Activated CD4-positive, alpha-beta T cell treated with anti-CD3 and anti-CD28 coated beads, Interleukin-2, amount 10 ng/mL, durations not matched to agents 7 days and 5 days (primary cell): ENCODE results near the gene SYF2. TPM values are rescaled to one million over a fixed set of nuclear protein-coding genes. Genes with fewer than 3 reads are reported as not detected.

Source experiments
- CTCF ChIA-PET: fragments of 350-600 bp; sonication (Branson Sonifier 250); formaldehyde crosslinking; loops from one replicate; lab custom pipeline; 2021; ENCODE audit warnings: antibody characterized with exemption; lab: Charles Lee
- POLR2A ChIA-PET: fragments of 350-600 bp; sonication (Branson Sonifier 250); formaldehyde crosslinking; loops from one replicate; lab custom pipeline; 2021; ENCODE audit warnings: antibody characterized with exemption; lab: Charles Lee
- DNase-seq: peaks from one replicate; pipeline ENCODE4 v3.0.0-alpha.2; 2020
- H3K27ac Mint-ChIP-seq: one replicate; pipeline ENCODE4 v1.8.0; 2021; ENCODE audit warnings: mild to moderate bottlenecking, moderate library complexity, mixed read lengths
- H3K27me3 Mint-ChIP-seq: one replicate; pipeline ENCODE4 v1.8.0; 2021; ENCODE audit warnings: mixed read lengths
- H3K36me3 Mint-ChIP-seq: one replicate; pipeline ENCODE4 v1.8.0; 2021; ENCODE audit warnings: low read depth, mixed read lengths
- H3K4me1 Mint-ChIP-seq: one replicate; pipeline ENCODE4 v1.8.0; 2021; ENCODE audit warnings: mixed read lengths
- H3K4me3 Mint-ChIP-seq: one replicate; pipeline ENCODE4 v1.8.0; 2021; ENCODE audit warnings: mild to moderate bottlenecking, moderate library complexity, mixed read lengths
- H3K9me3 Mint-ChIP-seq: one replicate; pipeline ENCODE4 v1.8.0; 2021; ENCODE audit warnings: mixed read lengths
- total RNA-seq, 2 experiments: library from RNA; stranded (reverse); gene quantifications; one replicate each; pipeline ENCODE4 v1.2.3, GENCODE V29; 2021

The SYF2 gene
- total RNA-seq, 2 experiments from 2014 or later = 46.5 to 53.0 TPM

DNA sequence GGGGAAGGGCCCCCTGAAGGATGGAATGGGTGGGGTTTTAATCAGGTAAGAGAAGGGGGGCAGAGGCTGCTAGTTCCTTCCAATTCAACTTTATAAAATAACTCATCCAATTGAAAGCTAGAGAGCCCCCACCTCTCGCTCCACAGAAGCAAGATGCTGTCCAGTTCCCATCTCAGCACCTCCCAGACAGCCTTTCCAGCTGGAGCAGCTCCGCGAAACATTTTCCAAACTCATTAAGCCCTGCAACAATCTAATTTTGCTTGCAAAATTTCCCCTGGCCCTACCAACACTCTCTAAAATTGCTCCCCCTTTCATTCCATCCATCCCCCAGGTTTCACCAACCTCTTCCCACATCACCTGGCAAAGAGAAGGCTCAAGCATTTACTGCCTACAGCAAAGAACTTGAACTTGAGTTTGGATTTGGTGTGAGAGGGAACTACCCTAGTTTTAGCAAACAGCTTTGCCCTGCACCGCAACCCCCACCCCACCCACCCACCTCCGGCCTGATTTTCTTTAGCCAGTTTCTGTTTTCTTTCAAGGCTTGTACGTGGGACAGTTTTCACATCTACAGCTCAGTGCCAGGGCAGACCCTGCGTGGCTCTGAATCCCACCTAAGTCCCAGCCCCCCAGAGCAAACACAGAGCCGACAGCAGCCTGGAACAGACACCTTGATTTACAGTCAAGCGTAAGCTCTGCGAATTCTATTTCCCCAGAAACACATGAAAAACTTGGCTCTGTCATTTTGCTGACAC is 46.7 kb downstream of the SYF2 start:
- no peak overlapping the region for H3K27ac Mint-ChIP-seq
- ChIA-PET POLR2A (no interaction called here), CTCF (interaction anchor here (0.5 kb wide), 1 partner anchor 22 kb away, joined by 5 read pairs; no protein-coding TSS in a partner anchor)
- H3K9me3 Mint-ChIP-seq = no peaks in the 10 kb centered on the region
- no peaks in the 10 kb centered on the region for H3K4me1 Mint-ChIP-seq
- no peak for DNase-seq
- H3K27me3 Mint-ChIP-seq = peaks cover 6% of the 10 kb centered on the region
- H3K36me3 Mint-ChIP-seq = no peaks in the 10 kb centered on the region
- H3K4me3 Mint-ChIP-seq = no peak overlapping the region

- no peak overlapping the region for H3K27ac Mint-ChIP-seq
- H3K36me3 Mint-ChIP-seq = no peaks in the 10 kb centered on the region
- H3K4me3 Mint-ChIP-seq = no peak overlapping the region
- no peaks in the 10 kb centered on the region for H3K9me3 Mint-ChIP-seq
- H3K27me3 Mint-ChIP-seq = peaks cover 2% of the 10 kb centered on the region
- CTCF ChIA-PET = interaction anchor here (0.7 kb wide), 1 partner anchor 18 kb away, joined by 4 read pairs; no protein-coding TSS in a partner anchor
- DNase-seq = no peak
- POLR2A ChIA-PET = no interaction called here
- H3K4me1 Mint-ChIP-seq = no peaks in the 10 kb centered on the region
Observed at GRCh38 chr1:25184001-25184762, 48.1 kb downstream of the SYF2 start.

DNA sequence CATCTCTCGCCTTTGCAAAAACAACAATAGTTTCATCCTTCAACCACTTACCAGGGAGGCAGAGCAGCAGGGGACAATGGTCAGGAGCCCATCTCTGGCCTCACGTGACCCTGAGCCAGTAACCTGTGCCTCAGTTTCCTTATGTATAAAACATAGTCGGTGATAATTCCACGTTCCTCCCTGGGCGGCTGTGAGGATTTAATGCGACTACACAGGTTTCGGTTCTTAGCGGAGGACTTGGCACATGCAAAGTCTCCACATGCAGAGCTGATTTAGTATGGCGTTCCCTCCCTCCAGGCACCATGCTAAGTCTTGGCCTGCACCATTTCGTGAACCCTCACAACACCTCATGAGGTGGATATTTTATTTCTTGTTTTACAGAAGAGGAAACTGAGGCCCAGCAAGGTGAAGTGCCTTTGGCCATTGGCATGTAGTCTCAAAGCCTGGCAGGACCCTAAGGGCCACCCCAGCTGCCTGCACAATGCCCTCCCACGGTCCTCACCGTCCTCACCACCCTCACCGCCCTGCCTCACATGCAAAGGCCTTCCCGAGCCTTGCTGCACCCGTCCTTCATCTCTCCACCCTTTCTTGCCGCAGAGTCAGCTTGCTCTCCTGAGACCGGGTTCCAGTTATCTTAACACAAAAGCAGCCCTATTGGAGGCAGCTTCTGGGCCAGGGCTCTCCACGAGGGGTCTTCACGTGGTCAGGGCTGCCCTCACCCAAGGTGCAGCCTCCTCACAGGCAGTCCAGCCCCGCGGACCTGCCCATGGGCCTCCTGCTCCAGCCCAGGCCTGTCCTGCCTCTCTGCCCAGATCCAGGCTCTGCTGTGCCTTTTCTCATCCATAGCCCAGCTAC is 48.9 kb downstream of the SYF2 start:
- H3K27ac Mint-ChIP-seq = no peak overlapping the region
- H3K9me3 Mint-ChIP-seq = no peaks in the 10 kb centered on the region
- H3K4me3 Mint-ChIP-seq = no peak overlapping the region
- ChIA-PET POLR2A (no interaction called here), CTCF (no interaction called here)
- H3K4me1 Mint-ChIP-seq = no peaks in the 10 kb centered on the region
- peaks cover 2% of the 10 kb centered on the region for H3K27me3 Mint-ChIP-seq
- H3K36me3 Mint-ChIP-seq = no peaks in the 10 kb centered on the region
- no peak for DNase-seq

DNA sequence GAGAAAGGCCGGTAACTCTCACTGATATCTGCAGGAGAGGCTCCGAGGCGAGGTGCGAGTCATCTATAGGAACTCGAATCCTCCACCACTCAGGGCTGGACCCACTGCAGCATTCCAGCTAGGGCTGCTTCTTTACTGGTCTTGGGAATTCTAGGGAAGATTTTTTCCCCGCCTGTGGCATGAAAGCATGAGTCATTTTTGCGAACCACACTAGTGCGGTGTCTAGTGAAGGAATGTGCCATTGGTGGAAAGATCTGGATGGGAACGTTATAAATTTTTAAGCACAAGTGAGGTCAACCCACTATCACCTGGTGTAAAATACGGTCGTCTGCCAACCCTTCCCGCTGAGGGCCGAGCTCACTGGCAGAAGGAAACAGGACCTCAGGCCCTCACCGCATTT is 49.7 kb downstream of the SYF2 start:
- H3K4me1 Mint-ChIP-seq = no peaks in the 10 kb centered on the region
- H3K27ac Mint-ChIP-seq = no peak overlapping the region
- H3K4me3 Mint-ChIP-seq = no peak overlapping the region
- H3K9me3 Mint-ChIP-seq = peaks cover under 1% of the 10 kb centered on the region
- ChIA-PET CTCF (no interaction called here), POLR2A (no interaction called here)
- H3K36me3 Mint-ChIP-seq = no peaks in the 10 kb centered on the region
- peaks cover 2% of the 10 kb centered on the region for H3K27me3 Mint-ChIP-seq
- DNase-seq = no peak

- H3K4me1 Mint-ChIP-seq = no peaks in the 10 kb centered on the region
- POLR2A ChIA-PET = no interaction called here
Observed at GRCh38 chr1:25180996-25181395, 51.3 kb downstream of the SYF2 start.

GRCh38 chr1:25178917-25179561 is 53.3 kb downstream of the SYF2 start:
- H3K36me3 Mint-ChIP-seq = no peaks in the 10 kb centered on the region
- DNase-seq = no peak
- no peak overlapping the region for H3K4me3 Mint-ChIP-seq
- ChIA-PET CTCF (interaction anchor here (1.2 kb wide), 1 partner anchor 26 kb away, joined by 4 read pairs; no protein-coding TSS in a partner anchor), POLR2A (no interaction called here)
- peaks cover 19% of the 10 kb centered on the region for H3K9me3 Mint-ChIP-seq
- peaks cover 2% of the 10 kb centered on the region for H3K27me3 Mint-ChIP-seq
- no peak overlapping the region for H3K27ac Mint-ChIP-seq
- H3K4me1 Mint-ChIP-seq = no peaks in the 10 kb centered on the region

More at GRCh38 chr1:25180996-25181395, 51.3 kb downstream of the SYF2 start:
- CTCF ChIA-PET = no interaction called here
- peaks cover 12% of the 10 kb centered on the region for H3K9me3 Mint-ChIP-seq
- no peak overlapping the region for H3K4me3 Mint-ChIP-seq
- H3K27me3 Mint-ChIP-seq = peaks cover 2% of the 10 kb centered on the region
- no peak overlapping the region for H3K27ac Mint-ChIP-seq
- DNase-seq = no peak
- H3K36me3 Mint-ChIP-seq = no peaks in the 10 kb centered on the region

DNA sequence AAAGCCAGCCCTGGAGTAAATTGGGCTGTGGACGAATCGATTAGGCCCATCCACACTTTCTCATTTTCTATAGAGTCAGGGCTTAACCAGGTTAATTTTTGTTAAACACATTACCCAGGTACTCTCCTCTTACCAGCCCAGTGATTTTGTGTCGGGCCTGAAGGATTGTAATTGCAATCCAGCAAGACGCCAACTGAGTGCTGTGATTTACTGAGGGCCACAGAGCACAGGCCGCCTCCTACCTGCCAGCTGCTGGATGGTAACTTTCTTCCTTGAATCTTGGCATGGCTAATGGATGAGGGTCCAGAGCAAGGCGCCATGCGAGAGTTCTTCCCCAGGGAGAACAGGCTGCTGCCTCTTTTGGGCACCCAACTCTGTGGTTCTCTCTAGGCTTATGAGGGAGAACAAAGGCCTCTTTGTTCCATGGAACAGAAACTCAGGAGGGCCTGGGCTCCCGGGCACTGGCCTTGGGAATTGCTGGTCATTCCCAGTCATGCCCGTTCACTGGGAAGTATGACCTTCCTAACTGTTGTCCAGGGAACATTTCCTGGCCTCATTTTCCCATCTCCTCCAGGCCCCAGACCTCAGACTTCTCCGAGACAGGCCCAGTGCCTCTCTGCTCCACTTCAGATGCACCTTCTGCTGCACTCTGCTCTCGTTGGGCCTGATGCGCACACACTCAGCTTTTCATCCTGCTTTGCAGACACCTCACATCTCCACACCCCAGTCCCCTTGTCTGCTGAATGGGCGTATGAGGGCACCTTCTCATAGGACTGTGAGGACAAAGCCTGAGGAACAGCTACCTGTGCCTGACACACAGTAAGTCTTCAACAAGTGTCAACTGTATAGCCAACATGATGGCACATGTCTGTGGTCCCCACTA is 57.3 kb downstream of the SYF2 start:
- H3K4me3 Mint-ChIP-seq = no peak overlapping the region
- CTCF ChIA-PET = no interaction called here

DNA sequence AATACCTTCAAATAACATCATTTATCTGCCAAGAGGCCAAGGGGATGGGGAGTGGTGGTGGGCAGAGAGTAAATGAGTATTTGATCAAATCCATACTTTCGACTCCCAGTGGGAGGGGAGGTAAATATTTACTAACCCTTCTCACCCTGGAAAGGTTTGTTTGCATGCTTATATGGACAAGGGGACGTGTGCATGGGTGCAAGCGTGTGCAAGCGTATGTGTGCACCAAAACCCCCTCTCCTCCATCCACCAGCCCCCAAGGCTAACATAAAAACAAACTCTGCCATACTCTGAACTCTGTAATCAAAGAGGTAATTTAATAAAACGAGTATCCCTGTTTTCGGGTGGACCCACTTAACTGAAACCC is 58.0 kb downstream of the SYF2 start:
- no peaks in the 10 kb centered on the region for H3K4me1 Mint-ChIP-seq
- no peaks in the 10 kb centered on the region for H3K36me3 Mint-ChIP-seq
- H3K27me3 Mint-ChIP-seq = no peaks in the 10 kb centered on the region
- no peak overlapping the region for H3K27ac Mint-ChIP-seq
- no peak for DNase-seq
- POLR2A ChIA-PET = no interaction called here
- CTCF ChIA-PET = no interaction called here
- peaks cover 19% of the 10 kb centered on the region for H3K9me3 Mint-ChIP-seq
- no peak overlapping the region for H3K4me3 Mint-ChIP-seq

More for the DNA sequence above, 57.3 kb downstream of the SYF2 start:
- no peaks in the 10 kb centered on the region for H3K4me1 Mint-ChIP-seq
- POLR2A ChIA-PET = no interaction called here
- DNase-seq = no peak
- peaks cover 19% of the 10 kb centered on the region for H3K9me3 Mint-ChIP-seq
- H3K36me3 Mint-ChIP-seq = no peaks in the 10 kb centered on the region
- H3K27ac Mint-ChIP-seq = no peak overlapping the region
- no peaks in the 10 kb centered on the region for H3K27me3 Mint-ChIP-seq

GRCh38 chr1:25173809-25174340 is 58.4 kb downstream of the SYF2 start:
- Mint-ChIP-seq H3K27me3 (no peaks in the 10 kb centered on the region), H3K36me3 (no peaks in the 10 kb centered on the region), H3K4me1 (no peaks in the 10 kb centered on the region), H3K4me3 (no peak overlapping the region), H3K9me3 (peaks cover 19% of the 10 kb centered on the region), H3K27ac (no peak overlapping the region)
- ChIA-PET POLR2A (no interaction called here), CTCF (no interaction called here)
- DNase-seq = no peak
